ENCODE results near the gene DMD.

- TF ChIP-seq ATF3 (IDR thresholded peaks at IDR 0.05; ENCODE audit: insufficient read depth, low read depth, low read length) (no peak), POLR2AphosphoS5 (IDR thresholded peaks at IDR 0.05; ENCODE audit: low read depth, low read length) (no peak), EZH2 (IDR thresholded peaks at IDR 0.05; ENCODE audit: low read depth, low read length, severe bottlenecking) (no peak), TCF12 (IDR thresholded peaks at IDR 0.05; ENCODE audit: low read depth, low read length) (no peak), SIN3A (conservative IDR thresholded peaks at IDR 0.05 in 1 of 2, IDR thresholded peaks at IDR 0.05 in 1 of 2; ENCODE audit: low read depth in 1 of 2, low read length in 2 of 2) (no peak), JUND (IDR thresholded peaks at IDR 0.05; ENCODE audit: low read length) (no peak), EP300 (IDR thresholded peaks at IDR 0.05; ENCODE audit: borderline replicate concordance in 1 of 2, low read depth in 2 of 2, low read length in 2 of 2) (no peak), CTCF (IDR thresholded peaks at IDR 0.05; ENCODE audit: control extremely low read depth in 1 of 3, insufficient read depth in 1 of 3, low read depth in 1 of 3, low read length in 3 of 3) (no peak), MAFK (IDR thresholded peaks at IDR 0.05; ENCODE audit: low read depth, low read length) (no peak), POLR2A (IDR thresholded peaks at IDR 0.05; ENCODE audit: control extremely low read depth in 1 of 2, low read depth in 2 of 2, low read length in 2 of 2) (no peak), TAF1 (IDR thresholded peaks at IDR 0.05; ENCODE audit: low read depth, low read length) (no peak)
Measured at GRCh38 chrX:33178690-33179089, 32.7 kb downstream of the DMD start.

Data from H1 (cell line).